PC-3 (cell line): ENCODE results near the gene METTL8. TPM values are rescaled to one million over a fixed set of nuclear protein-coding genes. Genes with fewer than 3 reads are reported as not detected.

Experiments
- ATAC-seq: fragments of 200-7000 bp; cut with Tn5 transposase; 2 replicates; pipeline ENCODE4 v1.9.1; 2020; ENCODE audit warnings: mild to moderate bottlenecking, moderate library complexity
- BruUV-seq: library from RNA; stranded (reverse); fragments of 400-500 nt; replicated peaks from 2 replicates; lab custom pipeline; 2021; lab: Mats Ljungman, UMichigan
- CTCF ChIA-PET: fragments of 300-600 bp; sonication (Branson Sonifier 250); formaldehyde crosslinking; loops from one replicate; lab custom pipeline; 2022; ENCODE audit warnings: antibody characterized with exemption; lab: Charles Lee
- POLR2A ChIA-PET: fragments of 300-600 bp; sonication (Branson Sonifier 250); formaldehyde crosslinking; loops from one replicate; lab custom pipeline; 2022; ENCODE audit warnings: antibody characterized with exemption; ENCODE audit not compliant: unreplicated experiment; lab: Charles Lee
- DNase-seq: peaks from one replicate; pipeline ENCODE4 v3.0.0-alpha.2; 2015
- H2AFZ ChIP-seq: fragments of 300-600 bp; sonication (generic); 2 replicates; pipeline ENCODE4 v1.6.0; 2016; ENCODE audit warnings: antibody characterized with exemption, low read length
- H3F3A ChIP-seq: fragments of 300-600 bp; sonication (generic); one replicate; pipeline ENCODE4 v1.6.0; 2017; ENCODE audit warnings: antibody characterized with exemption, low read length, control low read depth, mild to moderate bottlenecking; ENCODE audit not compliant: unreplicated experiment
- H3K27ac ChIP-seq: fragments of 300-600 bp; sonication (generic); 2 replicates; pipeline ENCODE4 v1.5.1; 2016; ENCODE audit warnings: mild to moderate bottlenecking, low read length
- H3K27me3 ChIP-seq: fragments of 300-600 bp; sonication (generic); 2 replicates; pipeline ENCODE4 v1.6.1; 2016; ENCODE audit warnings: low read length, mixed read lengths
- H3K36me3 ChIP-seq: fragments of 300-600 bp; sonication (generic); 2 replicates; pipeline ENCODE4 v1.6.1; 2016; ENCODE audit warnings: low read depth, mixed run types, low read length, mixed read lengths
- H3K4me1 ChIP-seq: fragments of 300-600 bp; sonication (generic); 2 replicates; pipeline ENCODE4 v1.5.1; 2016; ENCODE audit warnings: low read length; ENCODE audit not compliant: insufficient read depth
- H3K4me2 ChIP-seq: fragments of 300-600 bp; sonication (generic); 2 replicates; pipeline ENCODE4 v1.6.0; 2016; ENCODE audit warnings: low read length
- H3K4me3 ChIP-seq: fragments of 300-600 bp; sonication (generic); 2 replicates; pipeline ENCODE4 v1.5.1; 2016; ENCODE audit warnings: mild to moderate bottlenecking, low read length, mixed read lengths
- H3K79me2 ChIP-seq: fragments of 300-600 bp; sonication (generic); 2 replicates; pipeline ENCODE4 v1.6.1; 2017; ENCODE audit warnings: low read length, mixed read lengths
- H3K9ac ChIP-seq: fragments of 300-600 bp; sonication (generic); 2 replicates; pipeline ENCODE4 v1.6.0; 2016; ENCODE audit warnings: mild to moderate bottlenecking, low read length
- H3K9me2 ChIP-seq: fragments of 300-600 bp; sonication (generic); replicated peaks from 2 replicates; pipeline ENCODE4 v1.6.1; 2016; ENCODE audit warnings: mixed run types, low read length, mixed read lengths
- H3K9me3 ChIP-seq: fragments of 300-600 bp; sonication (generic); 2 replicates; pipeline ENCODE4 v1.6.1; 2016; ENCODE audit warnings: low read length, mixed read lengths
- H4K20me1 ChIP-seq: fragments of 300-600 bp; sonication (generic); 2 replicates; pipeline ENCODE4 v1.6.1; 2016; ENCODE audit warnings: low read length, mixed read lengths
- EZH2 ChIP-seq: fragments of 300-600 bp; sonication (generic); IDR thresholded peaks from one replicate; pipeline ENCODE4 v1.6.1; 2017; ENCODE audit warnings: antibody characterized with exemption, mild to moderate bottlenecking, low read length; ENCODE audit not compliant: unreplicated experiment
- EZH2phosphoT487 ChIP-seq: fragments of 300-600 bp; sonication (generic); IDR thresholded peaks from 2 replicates; pipeline ENCODE4 v1.6.1; 2018; ENCODE audit warnings: mild to moderate bottlenecking, antibody characterized with exemption, low read length, borderline replicate concordance
- intact Hi-C: fragments of 100-400 bp; cut with micrococcal nuclease; formaldehyde crosslinking; loops from 2 replicates; pipeline ENCODE4 v1.9.0; 2023
- total RNA-seq: library from RNA; depleted of rRNA; stranded (reverse); fragments of >200 nt; gene quantifications from 2 replicates; pipeline ENCODE4 v1.2.3, GENCODE V29; 2014
- TF ChIP-seq, protein P1 (sequence below): fragments of 300-600 bp; sonication (generic); conservative IDR thresholded peaks from 2 replicates; pipeline ENCODE4 v1.5.1; 2017; ENCODE audit warnings: antibody characterized with exemption, low read depth, mild to moderate bottlenecking, low read length

The METTL8 gene
- total RNA-seq, 1 experiment from 2014 or later = 10.8 TPM

DNA sequence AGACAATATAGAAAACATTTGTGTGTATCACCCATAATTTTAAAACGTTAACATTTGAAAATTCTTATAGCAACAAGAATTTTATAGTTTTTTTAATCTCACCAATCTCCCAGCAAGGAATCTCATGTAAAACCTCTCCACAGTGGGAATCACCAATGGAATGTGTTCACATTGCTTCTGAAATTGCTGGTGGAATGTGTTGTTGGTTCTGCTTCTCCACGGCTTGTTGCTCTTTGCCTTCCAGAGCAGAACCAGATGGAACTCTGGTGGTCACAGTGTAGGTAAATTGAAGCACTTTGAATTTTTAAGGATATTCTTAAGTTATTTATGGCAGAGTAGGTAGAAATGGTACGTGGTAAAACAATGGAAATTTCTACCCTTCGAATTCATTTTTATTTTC lies 35.4 kb upstream of the METTL8 start:
- DNase-seq (no peak), ATAC-seq (no peak)
- no peak overlapping the region for H3K4me2 ChIP-seq
- intact Hi-C loops = no loop called here
- no peak overlapping the region for H2AFZ ChIP-seq
- H4K20me1 ChIP-seq = no peaks in the 10 kb centered on the region
- no peak overlapping the region for H3K4me3 ChIP-seq
- H3K9me2 ChIP-seq = no peaks in the 10 kb centered on the region
- no peaks in the 10 kb centered on the region for H3F3A ChIP-seq
- no peaks in the 10 kb centered on the region for H3K4me1 ChIP-seq
- CTCF ChIA-PET = no interaction called here
- POLR2A ChIA-PET = no interaction called here
- TF ChIP-seq EZH2phosphoT487 (no peak), EZH2 (no peak)
- TF ChIP-seq, protein P1, sequence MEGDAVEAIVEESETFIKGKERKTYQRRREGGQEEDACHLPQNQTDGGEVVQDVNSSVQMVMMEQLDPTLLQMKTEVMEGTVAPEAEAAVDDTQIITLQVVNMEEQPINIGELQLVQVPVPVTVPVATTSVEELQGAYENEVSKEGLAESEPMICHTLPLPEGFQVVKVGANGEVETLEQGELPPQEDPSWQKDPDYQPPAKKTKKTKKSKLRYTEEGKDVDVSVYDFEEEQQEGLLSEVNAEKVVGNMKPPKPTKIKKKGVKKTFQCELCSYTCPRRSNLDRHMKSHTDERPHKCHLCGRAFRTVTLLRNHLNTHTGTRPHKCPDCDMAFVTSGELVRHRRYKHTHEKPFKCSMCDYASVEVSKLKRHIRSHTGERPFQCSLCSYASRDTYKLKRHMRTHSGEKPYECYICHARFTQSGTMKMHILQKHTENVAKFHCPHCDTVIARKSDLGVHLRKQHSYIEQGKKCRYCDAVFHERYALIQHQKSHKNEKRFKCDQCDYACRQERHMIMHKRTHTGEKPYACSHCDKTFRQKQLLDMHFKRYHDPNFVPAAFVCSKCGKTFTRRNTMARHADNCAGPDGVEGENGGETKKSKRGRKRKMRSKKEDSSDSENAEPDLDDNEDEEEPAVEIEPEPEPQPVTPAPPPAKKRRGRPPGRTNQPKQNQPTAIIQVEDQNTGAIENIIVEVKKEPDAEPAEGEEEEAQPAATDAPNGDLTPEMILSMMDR = no peak
- no peak overlapping the region for H3K27ac ChIP-seq
- H3K27me3 ChIP-seq = no peaks in the 10 kb centered on the region
- peaks cover 13% of the 10 kb centered on the region for H3K36me3 ChIP-seq
- H3K79me2 ChIP-seq = no peaks in the 10 kb centered on the region
- BruUV-seq = no TSS peak
- no peaks in the 10 kb centered on the region for H3K9me3 ChIP-seq
- H3K9ac ChIP-seq = no peak overlapping the region

DNA sequence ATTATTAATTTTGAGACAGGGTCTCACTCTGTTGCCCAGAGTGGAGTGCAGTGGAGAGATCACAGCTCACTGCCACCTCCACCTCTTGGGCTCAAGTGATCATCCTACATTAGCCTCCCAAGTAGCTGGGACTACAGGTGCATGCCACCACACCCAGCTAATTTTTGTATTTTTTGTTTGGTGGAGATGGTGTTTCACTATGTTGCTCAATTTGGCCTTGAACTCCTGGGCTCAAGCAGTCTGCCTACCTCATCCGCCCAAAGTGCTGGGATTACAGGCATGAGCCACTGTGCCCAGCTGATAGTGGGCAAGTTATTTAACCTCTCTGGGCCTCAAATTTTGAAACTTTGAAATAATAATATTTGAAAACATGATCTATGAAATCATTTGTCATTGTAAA lies 26.7 kb upstream of the METTL8 start:
- H3K4me1 ChIP-seq = no peaks in the 10 kb centered on the region
- BruUV-seq = no TSS peak
- intact Hi-C loops = no loop called here
- H4K20me1 ChIP-seq = no peaks in the 10 kb centered on the region
- no peak overlapping the region for H3K27ac ChIP-seq
- CTCF ChIA-PET = no interaction called here
- H3K27me3 ChIP-seq = no peaks in the 10 kb centered on the region
- H3K9me3 ChIP-seq = no peaks in the 10 kb centered on the region
- H3K36me3 ChIP-seq = peaks cover 28% of the 10 kb centered on the region
- H3F3A ChIP-seq = peaks cover 5% of the 10 kb centered on the region
- no peak for TF ChIP-seq EZH2
- TF ChIP-seq, protein P1 = no peak
- no peak for TF ChIP-seq EZH2phosphoT487
- H3K4me3 ChIP-seq = no peak overlapping the region
- no peak overlapping the region for H3K9ac ChIP-seq
- DNase-seq (no peak), ATAC-seq (no peak)
- H2AFZ ChIP-seq = no peak overlapping the region
- no peaks in the 10 kb centered on the region for H3K9me2 ChIP-seq
- POLR2A ChIA-PET = no interaction called here
- H3K4me2 ChIP-seq = no peak overlapping the region
- H3K79me2 ChIP-seq = no peaks in the 10 kb centered on the region

DNA sequence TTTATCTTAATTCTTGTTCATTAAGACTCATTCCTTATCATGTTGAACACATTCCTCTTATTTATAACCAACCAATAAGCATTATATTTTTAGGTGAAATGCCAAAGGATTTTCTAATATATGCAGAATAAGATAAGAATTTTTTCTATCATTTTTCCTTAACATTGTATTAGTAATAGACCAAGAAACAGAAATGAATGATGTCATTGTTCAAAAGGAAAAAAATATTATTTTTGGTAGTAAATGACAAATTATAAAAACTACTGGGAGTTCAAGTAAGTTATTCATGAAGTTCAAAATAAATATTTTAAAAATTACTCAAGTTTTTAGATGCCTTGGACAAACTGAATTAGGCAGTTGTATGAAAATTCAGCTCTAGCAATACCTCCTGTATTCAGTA lies 25.7 kb upstream of the METTL8 start:
- Histone ChIP-seq H3K27ac (no peak overlapping the region), H3K4me3 (no peak overlapping the region), H3K36me3 (peaks cover 28% of the 10 kb centered on the region), H3K4me1 (no peaks in the 10 kb centered on the region), H2AFZ (no peak overlapping the region), H3K27me3 (no peaks in the 10 kb centered on the region), H3F3A (peaks cover 5% of the 10 kb centered on the region), H4K20me1 (no peaks in the 10 kb centered on the region), H3K79me2 (no peaks in the 10 kb centered on the region), H3K9me2 (no peaks in the 10 kb centered on the region), H3K4me2 (no peak overlapping the region), H3K9me3 (no peaks in the 10 kb centered on the region), H3K9ac (no peak overlapping the region)
- DNase-seq = no peak
- CTCF ChIA-PET = no interaction called here
- no peak for TF ChIP-seq EZH2phosphoT487
- TF ChIP-seq EZH2 = no peak
- TF ChIP-seq, protein P1 = no peak
- intact Hi-C loops = no loop called here
- ATAC-seq = no peak
- BruUV-seq = no TSS peak
- POLR2A ChIA-PET = no interaction called here
